Heart right ventricle (tissue), 16 donors: ENCODE measurements around the gene ATP6V1G1. TPM values are rescaled to one million over a fixed set of nuclear protein-coding genes. Genes with fewer than 3 reads are reported as not detected.

Source experiments
- ATAC-seq, 8 donors: fragments of 200-7000 bp; cut with Tn5 transposase; one replicate each; pipeline ENCODE4 v1.9.1; 2020; ENCODE audit warnings: mild to moderate bottlenecking in 8 of 8, moderate library complexity in 8 of 8, moderate number of reproducible peaks in 1 of 8
- DNase-seq, 2 donors: peaks; one replicate each; pipeline ENCODE4 v3.0.0-alpha.2; 2020
- H3K27ac ChIP-seq, 10 donors: fragments of 200-600 bp; sonication (generic) in 2 of 10; one replicate each; pipeline versions ENCODE4 v1.5.0 to v1.8.0; 2020 to 2022; ENCODE audit warnings: mild to moderate bottlenecking in 3 of 10
- H3K27me3 ChIP-seq, 7 donors: fragments of 200-600 bp; one replicate each; pipeline ENCODE4 v1.8.0; 2021 to 2022; ENCODE audit warnings: mild to moderate bottlenecking in 2 of 7
- H3K36me3 ChIP-seq, 9 donors: fragments of 200-600 bp; sonication (generic) in 1 of 9; one replicate each; pipeline versions ENCODE4 v1.5.0 to v1.8.0; 2020 to 2022; ENCODE audit warnings: mild to moderate bottlenecking in 2 of 9
- H3K4me1 ChIP-seq, 9 donors: fragments of 200-600 bp; sonication (generic) in 1 of 9; one replicate each; pipeline versions ENCODE4 v1.5.0 to v1.8.0; 2020 to 2022; ENCODE audit warnings: mild to moderate bottlenecking in 4 of 9
- H3K4me3 ChIP-seq, 10 donors: fragments of 200-600 bp; sonication (generic) in 2 of 10; one replicate each; pipeline versions ENCODE4 v1.5.0 to v1.8.0; 2020 to 2022; ENCODE audit warnings: mild to moderate bottlenecking in 7 of 10, moderate library complexity in 2 of 10
- H3K9me3 ChIP-seq, 11 donors: fragments of 200-600 bp in 10 of 11; sonication (generic) in 2 of 11; one replicate each; pipeline versions ENCODE4 v1.5.0 to v1.8.0; 2013 to 2022; ENCODE audit warnings: mild to moderate bottlenecking in 2 of 11, control low read depth in 1 of 11, moderate library complexity in 1 of 11
- CTCF ChIP-seq, 9 donors: fragments of 200-600 bp; sonication (generic) in 2 of 9; IDR thresholded peaks; one replicate each; pipeline versions ENCODE4 v1.5.0 to v1.8.0; 2021 to 2022; ENCODE audit warnings: antibody characterized with exemption in 9 of 9, mild to moderate bottlenecking in 5 of 9, moderate library complexity in 1 of 9
- WGBS, 2 donors: extraction: QIAGEN DNeasy Blood & Tissue Kit; methylation state at CpG; one replicate each; pipeline ENCODE4 v1.1.7; 2013; ENCODE audit warnings: inconsistent platforms in 1 of 2; 5-methylcytosine and 5-hydroxymethylcytosine counted together
- intact Hi-C, 10 donors: fragments of 100-400 bp; cut with DNase I; formaldehyde crosslinking; loops; one replicate each; pipeline versions ENCODE4 v1.11.1 to v1.14.2; 2022
- polyA plus RNA-seq, 2 donors: library from polyadenylated mRNA; stranded (reverse); fragments of 200-250 nt; gene quantifications; one replicate each; pipeline ENCODE4 v1.2.3, GENCODE V29; 2013
- total RNA-seq, 10 donors: library from RNA; stranded (reverse); fragmentation: NEBNext Ultra II Directional in 3 of 10; extraction: Animal tissue kit (Norgen Biotek cat#: 25700) in 3 of 10; gene quantifications; one replicate each; pipeline versions ENCODE4 v1.2.1 to v1.2.4, GENCODE V29; 2021 to 2023
- donor health status: Arrhythmogenic right ventricular cardiomyopathy.
- donor health status: ischemic (EF 13 %, LVEDD 7.1; RV severe dilation, severe dysfunction).
- donor health status: healthy with polysubstance abuse.
- donor health status: DM: no; HTN: yes; CAD: no.
- donor health status: DM: no; HTN: no; CAD: no.
- donor health status: ischemic (EF 25% LVEDD 6.9; RV normal size, moderate dysfunction).
- donor health status: ischemic (EF 25% LVEDD 5.7; RV mildly dilated, moderate dysfunction).
- donor health status: healthy.
- donor health status: DM: yes; HTN: yes; CAD: no.
- donor health status: Ischemic cardiomyopathy.
- donor health status: ischemic (EF 35%, LVEDD 5.7; RV mildly dilated, moderate dysfunction).
- donor health status: nonischemic (EF 11% LVEDD 7.7; RV severe dilation, severe dysfunction).
- donor health status: DM: yes; HTN: yes; CAD: no.
- donor health status: PGD.
- donor health status: ischemic (EF 29% LVEDD 5.4; RV normal size, mild dysfunction).
- donor health status: nonischemic (EF 23%, LVEDD 6.1; RV moderate dilation, normal function).

Gene ATP6V1G1
- total and polyA plus RNA-seq, 12 donors: 53.1 to 115 (median 64.7) TPM

GRCh38 chr9:114641967-114642366 lies 54.4 kb downstream of the ATP6V1G1 start:
- H3K9me3 ChIP-seq: peaks cover 0 to 3% (median 0%) of the 10 kb centered on the region in 11 donors
- H3K36me3 ChIP-seq: peaks cover 0 to 88% (median 8%) of the 10 kb centered on the region in 9 donors
- peaks cover 0 to 10% (median 0%) of the 10 kb centered on the region in 9 donors for H3K4me1 ChIP-seq
- H3K27ac ChIP-seq: no peak overlapping the region
- intact Hi-C loops: loop anchor here in 1 of 10 donors (10.0 kb wide), 1 partner anchor 207 kb away; no protein-coding TSS in a partner anchor
- 87 to 88% methylated on average over 1 of the region's 1 CpG for WGBS, 2 donors
- no peak for TF ChIP-seq CTCF (IDR thresholded peaks at IDR 0.05)
- H3K27me3 ChIP-seq: no peaks in the 10 kb centered on the region
- no peak for DNase-seq
- no peak for ATAC-seq
- H3K4me3 ChIP-seq: no peak overlapping the region

DNA sequence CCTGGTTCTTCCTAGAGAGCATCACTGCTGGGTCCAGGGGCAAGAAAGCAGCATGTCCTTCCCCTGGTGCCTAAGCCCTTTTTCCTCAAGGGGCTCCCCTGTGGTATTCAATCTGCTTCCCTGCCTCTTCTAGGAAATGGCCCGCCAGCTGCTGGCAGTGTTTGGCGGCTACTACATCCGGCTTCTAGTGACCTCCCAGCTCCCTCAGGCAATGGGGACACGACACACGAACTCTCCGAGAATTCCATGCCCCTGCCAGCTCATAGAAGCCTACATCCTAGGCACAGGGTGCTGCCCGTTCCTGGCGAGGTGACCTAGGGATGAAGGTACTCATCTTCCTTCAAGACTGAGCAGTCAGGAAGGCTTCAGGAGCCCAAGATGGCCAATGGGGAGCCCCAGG lies 55.4 kb downstream of the ATP6V1G1 start:
- no peak overlapping the region for H3K27ac ChIP-seq
- no peak for DNase-seq
- WGBS, 2 donors: 86 to 88% methylated on average over 8 of the region's 8 CpGs
- peaks cover 0 to 90% (median 18%) of the 10 kb centered on the region in 9 donors for H3K36me3 ChIP-seq
- no peaks in the 10 kb centered on the region for H3K27me3 ChIP-seq
- ATAC-seq: no peak
- no peak for TF ChIP-seq CTCF (IDR thresholded peaks at IDR 0.05)
- peaks cover 0 to 10% (median 0%) of the 10 kb centered on the region in 9 donors for H3K4me1 ChIP-seq
- peaks cover 0 to 13% (median 0%) of the 10 kb centered on the region in 11 donors for H3K9me3 ChIP-seq
- no peak overlapping the region for H3K4me3 ChIP-seq
- intact Hi-C loops: loop anchor here in 1 of 10 donors (10.0 kb wide), 1 partner anchor 208 kb away; no protein-coding TSS in a partner anchor

GRCh38 chr9:114643896-114644295 lies 56.3 kb downstream of the ATP6V1G1 start:
- no peak for TF ChIP-seq CTCF (IDR thresholded peaks at IDR 0.05)
- peaks cover 0 to 83% (median 19%) of the 10 kb centered on the region in 9 donors for H3K36me3 ChIP-seq
- peaks cover 0 to 10% (median 0%) of the 10 kb centered on the region in 9 donors for H3K4me1 ChIP-seq
- peaks cover 0 to 15% (median 0%) of the 10 kb centered on the region in 11 donors for H3K9me3 ChIP-seq
- ATAC-seq: no peak
- H3K4me3 ChIP-seq: no peak overlapping the region
- no peaks in the 10 kb centered on the region for H3K27me3 ChIP-seq
- H3K27ac ChIP-seq: no peak overlapping the region
- intact Hi-C loops: loop anchor here in 1 of 10 donors (10.0 kb wide), 1 partner anchor 209 kb away; no protein-coding TSS in a partner anchor
- no peak for DNase-seq
- WGBS, 2 donors: 92 to 96% methylated on average over 5 of the region's 5 CpGs

Other genes with a start within 250 kb of the ATP6V1G1 start
- gene AKNA, start 199.8 kb upstream of the ATP6V1G1 start, total RNA-seq: 10 to 100 TPM in 1 of 10 donors, 1 to 10 TPM in 9; 2.7 to 20.5 (median 4.6) TPM
- 1 to 10 TPM; 3.7 to 7.1 TPM for gene AKNA, start 199.8 kb upstream of the ATP6V1G1 start, polyA plus RNA-seq
- 1 to 10 TPM in 1 of 10 donors, under 1 TPM in 8, not detected in 1; 0.13 to 1.3 (median 0.51) TPM for gene WHRN, start 82.3 kb upstream of the ATP6V1G1 start, total RNA-seq
- under 1 TPM; 0.58 to 0.59 TPM for gene WHRN, start 82.3 kb upstream of the ATP6V1G1 start, polyA plus RNA-seq
- gene TMEM268, start 23.5 kb downstream of the ATP6V1G1 start, total RNA-seq: 1 to 10 TPM; 2.4 to 5.6 (median 3.7) TPM
- gene TMEM268, start 23.5 kb downstream of the ATP6V1G1 start, polyA plus RNA-seq: 1 to 10 TPM; 1.0 to 1.4 TPM
- gene TEX53, start 70.0 kb downstream of the ATP6V1G1 start, total RNA-seq: not detected
- not detected for gene TEX53, start 70.0 kb downstream of the ATP6V1G1 start, polyA plus RNA-seq
- gene TEX48, start 94.4 kb downstream of the ATP6V1G1 start, total RNA-seq: not detected
- gene TEX48, start 94.4 kb downstream of the ATP6V1G1 start, polyA plus RNA-seq: not detected
- under 1 TPM in 6 of 10 donors, not detected in 4; 0.02 to 0.62 (median 0.06) TPM for gene TNFSF15, start 218.3 kb downstream of the ATP6V1G1 start, total RNA-seq
- gene TNFSF15, start 218.3 kb downstream of the ATP6V1G1 start, polyA plus RNA-seq: under 1 TPM in 1 of 2 donors, not detected in 1; 0.01 TPM